SU-DHL-6 (cell line): ENCODE data around the gene PHPT1.
"Not testable (repeated sequence)": the region's sequence is repeated elsewhere in the genome, so short reads cannot be mapped to it uniquely, and the experiment has no call there.

Experiments
- H2AFZ ChIP-seq: fragments of 200-600 bp; sonication (generic); 2 replicates; pipeline ENCODE4 v1.6.1; 2014; ENCODE audit warnings: low read depth, mild to moderate bottlenecking, moderate library complexity, mixed read lengths, antibody characterized with exemption, low read length; ENCODE audit not compliant: severe bottlenecking
- H3F3A ChIP-seq: fragments of 200-600 bp; shearing (Covaris generic); 2 replicates; pipeline ENCODE4 v1.6.0; 2016; ENCODE audit warnings: antibody characterized with exemption, mild to moderate bottlenecking; ENCODE audit not compliant: insufficient read depth
- H3K27ac ChIP-seq: fragments of 200-600 bp; sonication (generic); 2 replicates; pipeline ENCODE4 v1.5.1; 2016; ENCODE audit warnings: low read depth, mild to moderate bottlenecking, low read length, moderate library complexity, mixed read lengths
- H3K27me3 ChIP-seq: fragments of 200-600 bp; sonication (generic), shearing (Covaris generic); 2 replicates; pipeline ENCODE4 v1.6.0; 2014; ENCODE audit warnings: mild to moderate bottlenecking, low read length
- H3K36me3 ChIP-seq: fragments of 200-600 bp; sonication (generic); 2 replicates; pipeline ENCODE4 v1.6.1; 2014; ENCODE audit warnings: mild to moderate bottlenecking, low read length, mixed read lengths
- H3K4me2 ChIP-seq: fragments of 300-600, 200-600 bp; shearing (Covaris generic), sonication (generic); 2 replicates; pipeline ENCODE4 v1.6.0; 2014; ENCODE audit warnings: low read length, low read depth, mild to moderate bottlenecking; ENCODE audit not compliant: poor library complexity, severe bottlenecking
- H3K4me3 ChIP-seq: fragments of 200-600 bp; sonication (generic); 2 replicates; pipeline ENCODE4 v1.5.1; 2014; ENCODE audit warnings: antibody characterized with exemption, low read length, mild to moderate bottlenecking, mixed read lengths; ENCODE audit not compliant: insufficient read depth, poor library complexity, severe bottlenecking
- H3K79me2 ChIP-seq: fragments of 200-600 bp; sonication (generic); 2 replicates; pipeline ENCODE4 v1.6.1; 2014; ENCODE audit warnings: mild to moderate bottlenecking, low read length, moderate library complexity; ENCODE audit not compliant: insufficient read depth
- H3K9ac ChIP-seq: fragments of 200-600 bp; sonication (generic); 2 replicates; pipeline ENCODE4 v1.7.0; 2014; ENCODE audit warnings: mild to moderate bottlenecking, low read length
- H3K9me2 ChIP-seq: fragments of 200-600 bp; sonication (generic); replicated peaks from 2 replicates; pipeline ENCODE4 v1.6.1; 2014; ENCODE audit warnings: low read length; ENCODE audit not compliant: insufficient read depth
- H3K9me3 ChIP-seq: fragments of 200-600 bp; sonication (generic); 2 replicates; pipeline ENCODE4 v1.6.1; 2014; ENCODE audit warnings: low read length, mixed read lengths; ENCODE audit not compliant: insufficient read depth
- H4K20me1 ChIP-seq: fragments of 200-600 bp; sonication (generic); 2 replicates; pipeline ENCODE4 v1.6.1; 2014; ENCODE audit warnings: low read depth, mild to moderate bottlenecking, antibody characterized with exemption, low read length, moderate library complexity, mixed read lengths
- CTCF ChIP-seq: fragments of 200-600 bp; sonication (generic); IDR thresholded peaks from one replicate; pipeline ENCODE4 v1.5.1; 2017; ENCODE audit warnings: antibody characterized with exemption, mild to moderate bottlenecking, low read length, moderate library complexity; ENCODE audit not compliant: insufficient read depth, poor library complexity, severe bottlenecking
- EZH2phosphoT487 ChIP-seq: fragments of 200-600 bp; sonication (generic), shearing (Covaris generic); conservative IDR thresholded peaks from 2 replicates; pipeline ENCODE4 v1.6.1; 2018; ENCODE audit warnings: mild to moderate bottlenecking, antibody characterized with exemption, low read length, moderate library complexity, mixed read lengths

The PHPT1 gene

GRCh38 chr9:136865768-136866103, 16.5 kb downstream of the PHPT1 start:
- no peaks in the 10 kb centered on the region for H4K20me1 ChIP-seq
- no peaks in the 10 kb centered on the region for H3K27me3 ChIP-seq
- peak overlapping the region; percentile 87 for H3K9ac ChIP-seq
- H3K4me2 ChIP-seq = peak overlapping the region; percentile 69
- H3K27ac ChIP-seq = no peak overlapping the region; the same call in 1 of the 2 replicates
- peaks cover 11% of the 10 kb centered on the region; the same call in 1 of the 2 replicates for H3K79me2 ChIP-seq
- H3K36me3 ChIP-seq = no peaks in the 10 kb centered on the region
- TF ChIP-seq CTCF (no peak), EZH2phosphoT487 (no peak)
- peaks cover 5% of the 10 kb centered on the region; the same call in 1 of the 2 replicates for H3F3A ChIP-seq
- peak overlapping the region; percentile 94 for H3K4me3 ChIP-seq
- H2AFZ ChIP-seq = peak overlapping the region; percentile 64
- no peaks in the 10 kb centered on the region for H3K9me2 ChIP-seq
- H3K9me3 ChIP-seq = no peaks in the 10 kb centered on the region

- not testable (repeated sequence) for H3K9me2 ChIP-seq, H3K27me3 ChIP-seq, H3K36me3 ChIP-seq, H4K20me1 ChIP-seq, H3K27ac ChIP-seq, H3F3A ChIP-seq, H3K9me3 ChIP-seq
- peak overlapping the region; percentile 68 for H2AFZ ChIP-seq
- peaks cover 11% of the 10 kb centered on the region; the same call in 1 of the 2 replicates for H3K79me2 ChIP-seq
- H3K9ac ChIP-seq = peak overlapping the region; percentile 87
- peak overlapping the region; percentile 73 for H3K4me2 ChIP-seq
- peak overlapping the region; percentile 94 for H3K4me3 ChIP-seq
These were observed 17.8 kb downstream of the PHPT1 start for GRCh38 chr9:136866898-136867421.

GRCh38 chr9:136867480-136867879, 18.3 kb downstream of the PHPT1 start:
- peak overlapping the region; percentile 73 for H3K4me2 ChIP-seq
- no peak overlapping the region for H2AFZ ChIP-seq
- H3K9me2 ChIP-seq = no peaks in the 10 kb centered on the region
- TF ChIP-seq EZH2phosphoT487 (no peak), CTCF (no peak)
- no peaks in the 10 kb centered on the region for H3K27me3 ChIP-seq
- H3K79me2 ChIP-seq = peaks cover 11% of the 10 kb centered on the region; the same call in 1 of the 2 replicates
- peaks cover 5% of the 10 kb centered on the region; the same call in 1 of the 2 replicates for H3F3A ChIP-seq
- H4K20me1 ChIP-seq = no peaks in the 10 kb centered on the region
- peaks cover under 1% of the 10 kb centered on the region; the same call in 1 of the 2 replicates for H3K9me3 ChIP-seq
- H3K9ac ChIP-seq = no peak overlapping the region
- H3K27ac ChIP-seq = no peak overlapping the region
- no peaks in the 10 kb centered on the region for H3K36me3 ChIP-seq
- no peak overlapping the region for H3K4me3 ChIP-seq

- Histone ChIP-seq H3F3A (peaks cover 5% of the 10 kb centered on the region; the same call in 1 of the 2 replicates), H3K9ac (no peak overlapping the region), H3K4me2 (no peak overlapping the region), H3K36me3 (no peaks in the 10 kb centered on the region), H3K27ac (no peak overlapping the region), H3K4me3 (no peak overlapping the region), H3K9me2 (no peaks in the 10 kb centered on the region), H3K27me3 (no peaks in the 10 kb centered on the region), H3K9me3 (peaks cover 5% of the 10 kb centered on the region; the same call in 1 of the 2 replicates), H4K20me1 (no peaks in the 10 kb centered on the region), H2AFZ (no peak overlapping the region), H3K79me2 (peaks cover 11% of the 10 kb centered on the region; the same call in 1 of the 2 replicates)
- TF ChIP-seq EZH2phosphoT487 = no peak
- TF ChIP-seq CTCF = no peak
These were observed 18.7 kb downstream of the PHPT1 start for GRCh38 chr9:136867917-136868316.
